Keratinocyte (primary cell): ENCODE measurements around the gene LMO3. TPM values are rescaled to one million over a fixed set of nuclear protein-coding genes. Genes with fewer than 3 reads are reported as not detected.

Experiments
- DNase-seq: peaks from one replicate; pipeline ENCODE4 v3.0.0-alpha.2; 2011; ENCODE audit warnings: low read depth, missing footprints, low spot score
- FAIRE-seq: peaks from 2 replicates; lab custom pipeline; 2011; peaks lifted over from hg19 to GRCh38; lab: Jason Lieb, UNC
- H2AFZ ChIP-seq: 2 replicates; pipeline ENCODE4 v1.6.0; 2012; ENCODE audit warnings: low read length, control low read depth, inconsistent platforms; ENCODE audit not compliant: control insufficient read depth
- H3K27ac ChIP-seq: 2 replicates; pipeline ENCODE4 v1.5.1; 2011; ENCODE audit warnings: low read length; ENCODE audit not compliant: control insufficient read depth, insufficient read depth
- H3K27me3 ChIP-seq: 3 replicates; pipeline ENCODE4 v1.6.0; 2011; ENCODE audit warnings: low read length; ENCODE audit not compliant: control insufficient read depth, insufficient read depth; ENCODE audit errors: extremely low read depth
- H3K36me3 ChIP-seq, 2 experiments: 2 replicates in 1 of 2; 3 replicates in 1 of 2; pipeline ENCODE4 v1.5.1; 2011; ENCODE audit warnings: low read length in 2 of 2, mild to moderate bottlenecking in 1 of 2; ENCODE audit not compliant: control insufficient read depth in 2 of 2, insufficient read depth in 2 of 2; ENCODE audit errors: extremely low read depth in 1 of 2
- H3K4me1 ChIP-seq: 3 replicates; pipeline ENCODE4 v1.5.1; 2011; ENCODE audit warnings: low read length; ENCODE audit not compliant: control insufficient read depth, insufficient read depth; ENCODE audit errors: extremely low read depth
- H3K4me2 ChIP-seq: 3 replicates; pipeline ENCODE4 v1.6.0; 2011; ENCODE audit warnings: low read depth, low read length; ENCODE audit not compliant: control insufficient read depth, insufficient read depth; ENCODE audit errors: extremely low read depth
- H3K4me3 ChIP-seq, 3 experiments: fragments of 200-600 bp in 1 of 3; sonication (generic) in 1 of 3; 2 replicates in 2 of 3; 3 replicates in 1 of 3; pipeline ENCODE4 v1.5.1; 2011 to 2016; ENCODE audit warnings: low read length in 3 of 3, mild to moderate bottlenecking in 3 of 3, control low read depth in 2 of 3, inconsistent platforms in 1 of 3, low read depth in 1 of 3, mixed read lengths in 1 of 3, mixed run types in 1 of 3, moderate library complexity in 1 of 3; ENCODE audit not compliant: control insufficient read depth in 2 of 3, insufficient read depth in 2 of 3; ENCODE audit errors: extremely low read depth in 1 of 3
- H3K79me2 ChIP-seq: 2 replicates; pipeline ENCODE4 v1.6.0; 2012; ENCODE audit warnings: low read length; ENCODE audit not compliant: control insufficient read depth, insufficient read depth
- H3K9ac ChIP-seq: 3 replicates; pipeline ENCODE4 v1.6.0; 2011; ENCODE audit warnings: low read length; ENCODE audit not compliant: control insufficient read depth, insufficient read depth; ENCODE audit errors: extremely low read depth
- H3K9me1 ChIP-seq: 3 replicates; pipeline ENCODE4 v1.6.0; 2011; ENCODE audit warnings: low read length; ENCODE audit not compliant: control insufficient read depth, insufficient read depth; ENCODE audit errors: extremely low read depth
- H3K9me3 ChIP-seq: 2 replicates; pipeline ENCODE4 v1.5.1; 2012; ENCODE audit warnings: low read depth, low read length; ENCODE audit not compliant: control insufficient read depth
- H4K20me1 ChIP-seq: 3 replicates; pipeline ENCODE4 v1.6.0; 2011; ENCODE audit warnings: low read length; ENCODE audit not compliant: control insufficient read depth, insufficient read depth; ENCODE audit errors: extremely low read depth
- EZH2 ChIP-seq: IDR thresholded peaks from one replicate; pipeline ENCODE4 v1.6.1; 2012; ENCODE audit warnings: inconsistent platforms, mild to moderate bottlenecking, low read length, moderate library complexity
- dilution Hi-C: fragments of 300-500 bp; cut with MboI; formaldehyde crosslinking; loops from one replicate; pipeline ENCODE4 v1.7.0; 2020; ENCODE audit warnings: low sequenced_read_pairs; ENCODE audit not compliant: extremely low pct_ligation_motif_present
- polyA plus RNA-seq, 5 experiments: library from polyadenylated mRNA; depleted of rRNA in 3 of 5; stranded (reverse) in 3 of 5; stranded (forward) in 1 of 5; unstranded in 1 of 5; fragments of >200 nt; gene quantifications; 1 replicate in 1 of 5; 2 replicates in 3 of 5; 3 replicates in 1 of 5; pipeline versions ENCODE4 v1.2.1 to v1.2.3, GENCODE V29; 2011 to 2012; ENCODE audit warnings: missing spikeins in 2 of 5, low read depth in 1 of 5, low replicate concordance in 1 of 5
- TF ChIP-seq, protein P1 (sequence below), 3 experiments: IDR thresholded peaks in 1 of 3; conservative IDR thresholded peaks in 1 of 3; optimal IDR thresholded peaks in 1 of 3; 2 replicates in 2 of 3; 3 replicates in 1 of 3; pipeline versions ENCODE3 to v1.5.1; 2011; ENCODE audit warnings: low read length in 3 of 3, mild to moderate bottlenecking in 3 of 3, moderate library complexity in 2 of 3, control low read depth in 1 of 3, inconsistent platforms in 1 of 3; ENCODE audit not compliant: insufficient read depth in 2 of 3; ENCODE audit errors: extremely low read depth in 1 of 3

The LMO3 gene
- polyA plus RNA-seq, 1 donor (not counting 4 experiments of a cell fraction or from before 2014, with no cell fraction given) = not detected

DNA sequence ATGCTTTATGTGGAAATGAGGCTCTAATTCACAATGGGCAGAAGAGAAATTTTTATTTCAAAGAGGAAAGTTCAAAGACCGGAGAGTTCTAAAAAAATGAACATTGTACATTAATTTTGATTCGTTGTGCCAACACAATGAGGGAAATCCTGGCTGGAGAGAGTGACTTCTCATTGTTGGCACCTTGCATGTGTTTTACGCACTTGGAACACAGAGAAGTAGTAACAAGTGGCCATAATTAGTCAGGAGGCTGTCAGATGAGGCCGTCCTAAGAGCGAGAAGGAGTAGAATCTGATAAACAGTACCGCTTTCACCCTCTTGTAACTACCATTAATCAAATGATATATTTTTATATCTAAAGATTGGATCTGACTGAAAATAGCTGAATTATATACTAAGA is 6.9 kb downstream of the LMO3 start:
- DNase-seq = no peak
- H3K9ac ChIP-seq = no peak overlapping the region
- no peaks in the 10 kb centered on the region for H3K4me1 ChIP-seq
- H3K79me2 ChIP-seq = no peaks in the 10 kb centered on the region
- no peaks in the 10 kb centered on the region for H3K9me3 ChIP-seq
- no peak for FAIRE-seq
- no peaks in the 10 kb centered on the region for H4K20me1 ChIP-seq
- H3K36me3 ChIP-seq = no peaks in the 10 kb centered on the region
- no peak overlapping the region for H3K4me2 ChIP-seq
- no peak overlapping the region for H3K27ac ChIP-seq
- TF ChIP-seq, protein P1, sequence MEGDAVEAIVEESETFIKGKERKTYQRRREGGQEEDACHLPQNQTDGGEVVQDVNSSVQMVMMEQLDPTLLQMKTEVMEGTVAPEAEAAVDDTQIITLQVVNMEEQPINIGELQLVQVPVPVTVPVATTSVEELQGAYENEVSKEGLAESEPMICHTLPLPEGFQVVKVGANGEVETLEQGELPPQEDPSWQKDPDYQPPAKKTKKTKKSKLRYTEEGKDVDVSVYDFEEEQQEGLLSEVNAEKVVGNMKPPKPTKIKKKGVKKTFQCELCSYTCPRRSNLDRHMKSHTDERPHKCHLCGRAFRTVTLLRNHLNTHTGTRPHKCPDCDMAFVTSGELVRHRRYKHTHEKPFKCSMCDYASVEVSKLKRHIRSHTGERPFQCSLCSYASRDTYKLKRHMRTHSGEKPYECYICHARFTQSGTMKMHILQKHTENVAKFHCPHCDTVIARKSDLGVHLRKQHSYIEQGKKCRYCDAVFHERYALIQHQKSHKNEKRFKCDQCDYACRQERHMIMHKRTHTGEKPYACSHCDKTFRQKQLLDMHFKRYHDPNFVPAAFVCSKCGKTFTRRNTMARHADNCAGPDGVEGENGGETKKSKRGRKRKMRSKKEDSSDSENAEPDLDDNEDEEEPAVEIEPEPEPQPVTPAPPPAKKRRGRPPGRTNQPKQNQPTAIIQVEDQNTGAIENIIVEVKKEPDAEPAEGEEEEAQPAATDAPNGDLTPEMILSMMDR (optimal IDR thresholded peaks at IDR 0.05 in 1 of 3, IDR thresholded peaks at IDR 0.05 in 1 of 3, conservative IDR thresholded peaks at IDR 0.05 in 1 of 3; ENCODE audit: extremely low read depth in 1 of 3, insufficient read depth in 2 of 3, low read length in 3 of 3) = no peak
- no peak for TF ChIP-seq EZH2
- no peaks in the 10 kb centered on the region for H3K9me1 ChIP-seq
- peaks cover 4% of the 10 kb centered on the region for H3K27me3 ChIP-seq
- no peak overlapping the region for H3K4me3 ChIP-seq
- dilution Hi-C loops = no loop called here
- H2AFZ ChIP-seq = no peak overlapping the region

DNA sequence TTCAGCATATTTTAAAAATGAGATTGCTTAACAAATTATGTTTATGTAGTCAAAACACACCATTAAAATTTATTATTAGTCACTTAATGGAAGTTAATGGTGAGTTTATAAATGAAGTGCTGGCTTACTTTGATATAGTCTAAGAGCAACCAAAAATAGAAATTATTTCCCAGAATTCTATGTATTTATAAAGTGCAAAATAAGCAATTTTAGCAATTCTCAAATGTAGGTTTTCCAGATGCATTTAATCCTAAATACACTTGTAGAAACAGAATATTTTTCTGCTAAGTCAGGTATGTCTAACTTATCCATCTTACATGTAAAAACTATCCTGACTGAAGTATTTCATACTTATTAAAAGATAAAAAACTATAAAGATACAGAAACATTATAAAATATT is 11.2 kb downstream of the LMO3 start:
- Histone ChIP-seq H3K4me1 (no peaks in the 10 kb centered on the region), H3K4me2 (no peak overlapping the region), H3K36me3 (no peaks in the 10 kb centered on the region), H4K20me1 (no peaks in the 10 kb centered on the region), H3K27ac (no peak overlapping the region), H3K27me3 (no peaks in the 10 kb centered on the region), H3K9ac (no peak overlapping the region), H2AFZ (no peak overlapping the region), H3K79me2 (no peaks in the 10 kb centered on the region), H3K9me3 (no peaks in the 10 kb centered on the region), H3K4me3 (no peak overlapping the region), H3K9me1 (no peaks in the 10 kb centered on the region)
- dilution Hi-C loops = no loop called here
- no peak for FAIRE-seq
- no peak for TF ChIP-seq EZH2
- TF ChIP-seq, protein P1 (optimal IDR thresholded peaks at IDR 0.05 in 1 of 3, IDR thresholded peaks at IDR 0.05 in 1 of 3, conservative IDR thresholded peaks at IDR 0.05 in 1 of 3; ENCODE audit: extremely low read depth in 1 of 3, insufficient read depth in 2 of 3, low read length in 3 of 3) = no peak
- DNase-seq = no peak
